ENCODE measurements around the gene LAIR2.
"Not testable (repeated sequence)": the region's sequence is repeated elsewhere in the genome, so short reads cannot be mapped to it uniquely, and the experiment has no call there.

LAIR2 gene

DNA sequence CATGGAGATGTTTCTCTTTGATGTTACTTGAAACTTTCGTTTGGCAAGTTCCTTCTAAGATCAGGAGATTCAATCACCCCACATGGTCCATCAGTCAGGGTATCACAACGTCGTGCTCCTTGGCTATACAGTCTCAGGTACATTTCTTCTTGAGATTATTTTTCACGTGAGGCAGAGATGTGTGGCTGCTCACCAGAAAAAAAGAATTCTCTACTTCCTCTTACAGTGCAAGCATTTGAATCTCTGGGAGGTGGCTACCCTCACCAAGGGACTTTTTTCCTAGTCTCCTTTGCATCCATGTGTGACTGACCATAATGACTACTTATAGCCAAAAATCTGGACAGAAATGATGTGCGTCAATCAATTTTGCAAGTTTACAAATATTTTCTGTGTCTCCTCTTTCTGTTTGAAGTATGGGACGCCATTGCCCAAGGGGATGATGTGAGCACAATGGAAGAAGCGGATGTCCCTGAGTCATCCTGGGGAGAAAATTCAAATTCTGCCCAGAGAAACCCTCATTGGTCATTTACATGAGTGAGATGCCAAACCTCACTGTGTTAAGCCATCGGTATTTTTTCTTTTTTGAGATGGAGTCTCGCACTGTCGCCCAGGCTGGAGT lies 8.6 kb upstream of the LAIR2 start:
- DNase-seq (ENCODE audit: low read depth, low spot score): no peak

DNA sequence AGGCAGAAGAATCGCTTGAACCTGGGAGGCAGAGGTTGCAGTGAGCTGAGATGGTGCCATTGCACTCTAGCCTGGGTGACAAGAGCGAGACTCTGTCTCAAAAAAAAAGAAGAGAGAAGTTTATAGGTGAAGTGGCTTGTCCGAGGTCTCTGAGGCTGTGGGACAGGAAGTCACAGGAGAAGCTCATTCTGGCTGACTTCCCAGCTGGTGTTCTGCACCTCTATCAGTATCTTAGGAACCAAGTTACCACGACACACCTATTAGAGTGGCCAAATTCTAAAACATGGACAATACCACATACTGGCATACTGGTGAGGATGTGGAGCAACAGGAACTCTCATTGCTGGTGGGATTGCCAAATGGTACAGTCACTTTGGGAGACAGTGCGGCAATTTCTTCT lies 7.3 kb upstream of the LAIR2 start:
- not testable (repeated sequence) for DNase-seq (ENCODE audit: low read depth, low spot score)

DNA sequence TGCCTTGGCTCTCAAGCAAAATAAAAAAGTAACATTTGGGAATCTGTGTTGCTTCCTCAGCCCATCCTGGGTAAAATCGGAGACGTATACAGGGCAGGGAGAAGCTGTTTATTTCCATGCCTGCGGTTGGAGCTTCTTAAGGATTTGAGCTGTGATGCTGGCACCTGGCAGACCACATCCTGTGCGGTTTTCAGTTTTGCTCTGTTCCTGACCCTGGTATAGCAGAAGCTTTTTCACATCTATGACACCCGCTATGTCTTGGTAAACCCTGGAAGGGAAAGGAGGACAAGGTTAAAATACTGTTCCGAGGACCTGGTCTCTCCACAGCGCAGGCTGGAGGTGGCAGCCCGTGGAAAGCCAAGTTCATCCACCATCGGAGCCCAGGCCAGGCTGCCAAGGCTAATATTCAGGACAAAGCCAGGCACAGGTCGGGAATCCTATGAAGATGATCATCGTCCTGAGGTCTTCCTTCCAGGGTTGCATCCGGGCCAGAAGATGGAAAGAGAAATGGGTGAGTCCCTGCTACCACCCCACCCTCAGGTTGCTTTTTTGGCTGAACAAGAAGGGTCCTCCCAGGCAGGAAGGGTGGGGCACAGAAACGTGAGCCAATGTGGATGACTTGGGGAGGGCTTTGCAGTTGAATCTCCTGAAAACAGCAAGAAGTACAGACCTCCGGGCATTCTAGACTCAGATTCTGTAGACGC lies 4.7 kb upstream of the LAIR2 start:
- not testable (repeated sequence) for DNase-seq (ENCODE audit: low read depth, low spot score)

DNA sequence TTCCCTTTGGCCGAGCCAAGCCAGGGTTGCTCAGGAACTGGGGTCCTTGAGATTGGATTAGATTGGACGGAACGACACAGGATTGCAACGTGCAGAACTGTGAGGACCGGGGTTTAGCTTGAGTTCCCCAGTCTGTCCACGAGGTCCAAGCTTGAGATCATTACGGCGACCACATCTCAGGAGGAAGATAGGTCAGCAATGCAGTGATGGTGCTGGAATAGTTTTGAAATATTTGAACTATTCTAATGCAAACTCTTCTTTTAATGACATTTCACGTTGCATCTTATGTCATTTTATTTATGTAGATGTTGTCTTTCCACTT lies 4.2 kb upstream of the LAIR2 start:
- DNase-seq (ENCODE audit: low read depth, low spot score): not testable (repeated sequence)

DNA sequence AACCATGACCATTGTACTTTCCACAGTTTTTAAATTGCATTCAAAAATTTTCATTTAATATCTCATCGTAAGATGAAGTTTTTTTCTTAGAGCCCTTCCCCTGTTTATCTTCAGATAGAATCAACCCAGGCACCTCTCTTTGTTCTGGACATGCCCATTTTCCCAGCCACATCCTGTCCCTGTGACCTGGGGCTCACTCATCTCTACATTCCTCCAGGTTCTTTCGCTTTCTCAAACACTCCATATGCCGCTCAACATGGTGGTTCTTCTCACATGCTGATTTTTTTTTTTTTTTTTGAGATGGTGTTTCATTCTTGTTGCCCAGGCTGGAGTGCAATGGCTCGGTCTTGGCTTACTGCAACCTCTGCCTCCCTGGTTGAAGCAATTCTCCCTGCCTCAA lies 2.9 kb downstream of the LAIR2 start:
- DNase-seq (ENCODE audit: low read depth, low spot score): not testable (repeated sequence)

DNA sequence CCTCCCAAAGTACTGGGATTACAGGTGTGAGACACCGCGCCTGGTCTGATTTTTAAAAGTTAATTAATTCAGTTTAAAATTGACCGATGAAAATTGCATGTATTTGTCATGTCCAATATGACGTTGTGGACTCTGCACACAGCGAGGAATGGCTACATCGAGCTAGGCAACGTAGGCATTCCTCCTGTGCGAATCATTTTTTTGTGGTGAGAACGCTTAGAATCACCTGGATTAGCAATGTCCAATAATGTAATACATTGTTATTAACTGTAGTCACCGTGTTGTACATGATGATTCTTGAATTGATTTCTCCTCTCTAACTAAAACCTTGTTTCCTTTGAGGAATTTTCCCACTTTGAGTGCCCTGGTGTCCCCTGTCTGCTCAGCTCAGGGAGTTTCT lies 3.4 kb downstream of the LAIR2 start:
- DNase-seq (ENCODE audit: low read depth, low spot score): no peak

DNA sequence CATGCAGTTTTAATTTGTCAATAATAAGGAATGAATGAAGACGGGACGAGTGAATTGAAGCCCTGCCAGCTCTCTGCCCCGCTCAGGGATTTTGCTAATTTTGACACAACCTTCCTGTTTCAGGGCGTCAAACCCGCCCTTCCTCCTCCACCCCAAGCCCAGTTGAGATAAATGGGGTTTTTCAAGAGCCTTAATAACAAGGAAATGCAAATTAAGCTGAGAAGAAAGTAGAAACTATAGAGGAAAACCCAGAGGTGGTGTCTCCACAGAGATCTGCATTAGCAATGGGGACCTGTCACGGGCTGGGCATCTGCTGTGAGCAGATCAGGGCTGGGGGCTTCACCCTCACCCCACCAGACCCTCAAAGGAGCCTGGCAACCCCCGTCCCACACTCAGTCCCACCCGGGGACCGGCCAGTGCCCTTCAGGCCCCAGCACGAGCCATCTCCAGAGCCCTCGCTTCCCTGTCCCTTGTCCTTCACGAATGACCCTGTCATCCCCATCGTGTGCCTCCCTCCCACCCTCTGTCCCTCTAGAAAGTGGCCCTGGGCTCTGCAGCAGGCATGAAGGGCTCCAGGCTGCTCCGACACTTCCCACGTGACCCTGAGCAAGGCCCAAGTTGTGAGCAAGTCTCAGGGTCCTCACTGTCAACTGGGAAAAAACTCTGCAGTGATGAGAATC lies 4.5 kb downstream of the LAIR2 start:
- DNase-seq (ENCODE audit: low read depth, low spot score): not testable (repeated sequence)

DNA sequence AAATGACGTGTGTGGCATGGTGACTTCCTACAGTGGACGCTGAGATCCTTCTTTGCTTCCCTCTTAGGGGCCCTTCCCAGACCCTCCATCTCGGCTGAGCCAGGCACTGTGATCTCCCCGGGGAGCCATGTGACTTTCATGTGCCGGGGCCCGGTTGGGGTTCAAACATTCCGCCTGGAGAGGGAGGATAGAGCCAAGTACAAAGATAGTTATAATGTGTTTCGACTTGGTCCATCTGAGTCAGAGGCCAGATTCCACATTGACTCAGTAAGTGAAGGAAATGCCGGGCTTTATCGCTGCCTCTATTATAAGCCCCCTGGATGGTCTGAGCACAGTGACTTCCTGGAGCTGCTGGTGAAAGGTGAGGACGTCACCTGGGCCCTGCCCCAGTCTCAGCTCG lies 5.2 kb downstream of the LAIR2 start:
- no peak for DNase-seq (ENCODE audit: low read depth, low spot score)

DNA sequence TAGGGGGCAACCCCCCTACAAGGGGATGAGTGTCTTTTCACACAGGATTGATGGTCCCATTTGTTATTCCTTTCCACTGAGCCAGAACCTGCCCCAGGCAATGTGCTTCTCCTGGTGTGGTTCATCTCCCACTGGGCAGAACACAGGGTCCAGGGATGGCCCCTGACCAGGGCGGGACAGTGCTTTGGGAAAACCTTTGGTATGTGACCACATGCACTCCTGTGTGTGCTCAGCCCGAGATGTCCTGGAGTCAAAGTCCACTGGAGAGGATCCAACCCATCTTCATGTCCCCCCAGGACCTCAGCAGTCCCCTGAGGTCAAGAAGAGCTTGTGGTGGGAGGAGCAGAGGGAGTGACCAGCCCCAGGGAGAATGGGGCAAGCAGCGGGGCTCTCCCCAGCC lies 5.9 kb downstream of the LAIR2 start:
- not testable (repeated sequence) for DNase-seq (ENCODE audit: low read depth, low spot score)

DNA sequence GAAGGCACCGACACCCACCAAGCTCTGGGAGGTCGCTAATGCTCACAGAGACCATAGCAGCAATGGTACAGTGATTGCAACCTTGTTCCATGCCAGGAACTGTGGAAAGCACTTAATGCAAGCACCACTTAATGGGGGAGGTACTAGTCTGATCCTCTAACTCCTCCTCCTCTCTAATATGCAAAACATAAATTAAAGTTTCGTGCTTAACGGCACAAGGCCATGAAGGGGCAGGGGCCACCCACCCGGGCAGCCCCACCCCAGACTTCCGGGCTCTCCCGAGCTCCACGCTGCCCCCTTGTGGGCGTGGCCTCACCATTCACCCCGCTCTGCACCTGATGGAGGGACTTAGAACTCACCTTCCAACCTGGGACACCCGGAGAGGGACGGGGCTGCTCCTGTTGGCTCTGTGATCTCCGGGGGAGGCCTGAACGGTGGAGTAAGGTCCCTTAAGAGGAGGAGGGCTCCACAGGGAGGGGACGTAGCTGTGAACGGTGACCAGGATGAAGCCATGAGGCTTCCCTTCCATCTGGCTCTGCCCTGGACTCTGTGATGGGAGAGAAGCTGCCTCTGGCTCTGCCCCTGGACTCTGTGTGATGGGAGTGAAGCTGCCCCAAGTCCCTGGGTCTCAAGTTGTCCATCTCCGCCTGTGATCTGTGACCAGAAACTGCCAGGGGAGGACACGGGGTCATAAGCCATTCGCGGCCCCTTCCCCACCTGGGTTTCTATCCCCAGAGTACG lies 6.7 kb downstream of the LAIR2 start:
- DNase-seq (ENCODE audit: low read depth, low spot score): not testable (repeated sequence)

DNA sequence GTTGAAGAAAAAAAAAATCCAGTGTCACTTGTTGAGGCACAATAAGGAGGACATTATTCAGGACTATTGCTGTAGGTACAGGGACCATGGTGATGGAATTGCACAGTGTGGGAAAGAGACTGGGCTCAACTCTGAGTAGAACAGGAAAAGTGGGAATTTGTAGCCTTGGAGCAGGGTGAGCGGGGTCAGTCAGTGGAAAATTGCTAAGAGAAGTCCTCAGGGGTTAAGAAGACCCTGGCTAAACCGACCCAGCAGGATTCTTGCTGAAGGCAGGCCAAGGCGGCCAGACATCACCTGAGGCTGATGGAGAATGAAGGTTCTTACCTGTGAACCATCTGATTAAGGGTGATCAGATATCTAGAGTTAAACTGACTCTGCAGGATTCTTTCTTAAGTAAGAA lies 12.5 kb downstream of the LAIR2 start:
- no peak for DNase-seq (ENCODE audit: low read depth, low spot score)

DNA sequence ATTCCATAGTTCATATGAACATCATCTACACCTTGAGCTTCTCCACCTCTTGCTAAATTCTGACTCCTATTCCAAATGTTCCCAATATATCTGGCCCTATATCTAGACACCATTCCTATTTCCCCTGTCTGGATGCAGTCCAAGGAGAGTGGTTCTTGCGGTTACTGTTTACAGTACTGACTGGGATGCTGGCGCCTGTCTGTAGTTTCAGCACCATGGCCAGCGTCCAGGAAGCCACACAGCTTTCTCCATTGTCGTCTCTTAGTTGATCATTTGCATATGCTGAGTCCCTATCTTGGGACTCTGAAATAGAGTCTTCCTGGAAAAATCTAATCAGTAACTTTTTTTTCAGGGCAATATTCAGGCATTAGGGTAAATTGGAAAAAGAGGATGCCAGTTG lies 14.9 kb downstream of the LAIR2 start:
- no peak for DNase-seq (ENCODE audit: low read depth, low spot score)

DNA sequence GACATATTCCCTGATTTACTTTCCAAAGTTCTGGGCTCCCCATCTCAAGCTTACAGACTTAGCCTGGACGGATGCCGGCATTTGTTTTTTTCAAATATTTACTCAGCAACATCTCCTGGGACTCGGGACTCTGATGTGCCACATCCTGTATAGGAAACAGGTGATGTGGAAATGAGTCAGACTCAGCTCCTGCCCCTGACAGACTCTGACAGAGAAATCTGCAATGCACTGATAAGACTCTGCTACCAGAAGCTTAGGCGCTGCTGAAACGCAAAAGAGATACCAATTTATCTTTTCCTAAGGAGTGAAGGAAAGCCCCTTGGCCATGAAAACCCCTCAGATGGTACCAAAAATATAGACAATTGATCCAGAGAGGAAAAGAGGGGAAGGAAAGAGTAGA lies 16.2 kb downstream of the LAIR2 start:
- DNase-seq (ENCODE audit: low read depth, low spot score): no peak

DNA sequence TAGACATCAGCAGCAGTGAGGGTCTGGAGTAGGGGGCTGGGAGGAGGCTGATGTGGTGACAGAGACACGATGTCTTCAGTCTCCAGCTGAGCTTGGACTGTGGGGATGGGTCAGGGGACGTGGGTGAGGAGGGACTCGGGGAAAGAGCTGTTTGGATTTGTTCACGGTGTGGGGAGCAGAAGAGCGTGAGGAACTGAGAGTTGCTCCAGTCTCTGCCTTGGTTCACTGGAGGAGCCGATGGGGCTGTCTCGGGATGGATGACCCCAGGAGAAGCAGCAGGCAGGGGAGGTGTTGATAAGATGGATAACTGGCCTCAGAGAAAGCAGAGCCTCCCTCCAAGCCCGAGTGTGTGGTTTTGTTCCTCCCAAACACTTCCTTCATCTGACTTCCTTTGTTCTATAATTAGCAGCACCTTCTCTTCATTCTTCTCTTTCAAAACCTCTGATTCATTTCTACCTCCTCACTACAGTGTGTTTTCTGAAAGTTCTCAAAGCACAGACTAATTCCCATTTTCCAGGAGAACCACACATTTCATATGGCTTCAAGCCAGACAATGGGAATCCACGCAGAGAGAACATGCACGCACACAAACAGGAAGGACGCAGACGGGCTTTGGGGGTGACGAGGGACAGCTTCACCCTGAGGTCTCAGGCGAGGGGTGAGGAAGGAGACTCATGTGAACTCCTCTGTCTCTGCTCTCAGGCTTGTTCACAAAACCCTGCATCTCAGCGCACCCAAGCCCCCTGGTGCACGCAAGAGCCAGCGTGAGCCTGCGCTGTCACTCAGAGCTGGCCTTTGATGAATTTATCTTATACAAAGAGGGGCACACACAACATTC lies 18.6 kb downstream of the LAIR2 start:
- no peak for DNase-seq (ENCODE audit: low read depth, low spot score)

DNA sequence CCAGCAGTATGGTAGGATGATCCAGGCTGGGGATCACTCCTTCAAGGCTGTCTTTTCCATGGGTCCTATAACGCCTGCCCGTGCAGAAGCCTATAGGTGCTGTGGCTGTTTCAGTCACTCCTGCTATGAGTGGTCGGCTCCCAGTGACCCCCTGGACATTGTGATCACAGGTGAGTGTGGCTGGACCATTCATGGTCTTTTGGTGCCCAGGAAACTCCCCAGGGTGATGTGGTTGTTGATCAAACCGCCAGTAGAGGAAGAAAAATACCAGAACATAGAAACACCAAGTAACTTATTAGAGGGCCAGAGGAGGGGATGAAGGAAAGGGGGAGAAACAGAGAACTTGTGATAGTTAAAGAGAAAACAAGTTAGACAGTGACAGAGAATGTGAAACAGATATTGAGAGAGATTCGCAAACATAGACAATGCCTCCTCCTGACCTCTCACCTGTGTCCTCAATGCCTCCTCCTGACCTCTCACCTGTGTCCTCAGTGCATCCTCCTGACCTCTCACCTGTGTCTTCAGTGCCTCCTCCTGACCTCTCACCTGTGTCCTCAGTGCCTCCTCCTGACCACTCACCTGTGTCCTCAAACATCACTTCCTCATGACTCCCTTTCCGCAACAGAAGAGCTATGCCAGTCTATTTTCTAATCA lies 19.4 kb downstream of the LAIR2 start:
- DNase-seq (ENCODE audit: low read depth, low spot score): no peak

DNA sequence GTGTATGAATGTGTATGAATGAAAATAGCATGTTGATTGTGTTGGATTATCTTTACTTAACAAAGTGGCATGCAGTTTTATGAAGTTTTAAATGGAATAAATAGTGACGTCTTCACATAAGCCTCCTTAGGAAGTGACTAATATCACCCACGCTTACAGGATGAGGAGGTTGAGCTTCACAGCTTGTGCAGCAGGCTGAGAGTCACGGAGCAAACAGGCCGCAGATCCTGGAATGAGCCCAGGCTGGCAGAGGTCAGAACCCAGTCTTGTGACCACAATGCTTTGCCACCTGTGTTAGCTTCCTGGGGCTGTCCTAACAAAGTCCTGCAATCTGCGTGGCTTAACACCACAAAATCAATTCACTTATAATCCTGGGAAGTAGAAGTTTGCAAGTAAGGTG lies 20.8 kb downstream of the LAIR2 start:
- DNase-seq (ENCODE audit: low read depth, low spot score): no peak

DNA sequence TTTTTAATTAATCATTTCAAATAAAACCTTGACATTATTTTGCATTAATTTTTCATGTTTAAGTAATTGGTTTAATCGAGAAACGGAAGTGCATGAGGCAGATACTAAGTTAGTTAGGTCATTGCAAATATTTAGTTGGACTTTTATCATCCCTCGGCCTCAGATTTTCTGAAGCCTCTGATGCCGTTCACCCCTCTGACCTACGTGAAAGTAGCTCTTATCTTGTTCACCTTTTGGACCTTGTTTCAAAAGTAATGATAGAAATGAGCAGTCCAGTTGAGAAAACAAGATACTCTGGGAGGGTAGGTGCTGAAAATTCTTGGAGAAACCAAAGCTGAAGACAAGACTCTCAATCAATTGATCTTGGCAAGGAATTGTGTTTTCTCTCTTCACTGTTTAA lies 23.0 kb downstream of the LAIR2 start:
- no peak for DNase-seq (ENCODE audit: low read depth, low spot score)

DNA sequence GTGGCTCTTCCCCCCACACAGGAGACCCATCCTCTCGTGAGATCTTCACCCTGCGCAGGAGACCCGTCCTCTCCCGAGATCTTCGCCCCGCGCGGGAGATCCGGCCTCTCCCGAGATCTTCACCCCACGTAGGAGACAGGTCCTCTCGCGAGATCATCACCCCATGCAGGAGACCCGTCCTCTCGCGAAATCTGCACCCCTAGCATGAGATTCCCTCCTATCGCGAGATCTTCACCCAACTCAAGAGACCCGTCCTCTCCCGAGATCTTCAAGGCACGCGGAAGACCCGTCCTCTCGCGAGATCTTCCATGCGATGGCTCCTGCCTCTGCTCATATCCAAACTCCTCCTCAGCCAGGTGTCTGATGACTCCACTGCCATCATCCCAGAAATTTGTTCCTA lies 24.3 kb downstream of the LAIR2 start:
- no peak for DNase-seq (ENCODE audit: low read depth, low spot score)

DNA sequence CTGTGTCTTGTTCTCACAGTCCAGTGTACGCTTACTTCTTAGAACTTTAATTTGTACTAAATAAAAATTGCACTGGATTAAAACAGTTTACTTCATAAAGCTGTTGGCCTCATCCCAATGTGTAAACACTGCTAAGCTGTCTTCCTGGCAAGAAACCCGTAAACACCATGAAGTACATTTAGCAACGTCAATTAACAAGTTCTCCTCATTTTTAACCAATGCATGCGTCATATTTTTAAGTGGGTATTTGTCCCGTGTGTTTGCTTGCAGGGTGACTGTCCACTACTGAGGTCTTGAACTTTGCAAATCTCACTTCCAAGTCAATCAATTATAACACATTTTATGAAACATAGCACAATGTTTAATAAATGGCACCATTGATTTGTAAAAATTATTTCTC lies 28.2 kb downstream of the LAIR2 start:
- DNase-seq (ENCODE audit: low read depth, low spot score): no peak

DNA sequence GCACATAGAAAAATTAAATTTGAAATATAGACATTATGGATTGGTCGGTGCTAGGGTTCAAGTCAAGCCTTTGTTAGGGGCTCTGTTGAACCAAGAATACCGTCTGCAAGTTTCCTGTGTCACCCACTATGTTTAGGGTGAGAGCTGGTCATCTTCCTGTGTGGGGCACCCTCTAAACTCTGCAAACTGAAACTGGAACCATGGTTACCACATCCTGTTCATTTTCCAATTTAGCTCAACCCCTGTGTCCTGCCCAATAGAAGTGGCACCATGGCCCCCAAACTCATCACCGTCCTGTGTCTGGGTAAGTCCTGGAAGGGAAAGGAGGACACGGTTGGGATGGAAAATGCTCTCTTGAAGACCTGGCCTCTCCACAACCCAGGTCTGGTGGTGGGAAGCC lies 29.9 kb downstream of the LAIR2 start:
- DNase-seq (ENCODE audit: low read depth, low spot score): no peak

DNA sequence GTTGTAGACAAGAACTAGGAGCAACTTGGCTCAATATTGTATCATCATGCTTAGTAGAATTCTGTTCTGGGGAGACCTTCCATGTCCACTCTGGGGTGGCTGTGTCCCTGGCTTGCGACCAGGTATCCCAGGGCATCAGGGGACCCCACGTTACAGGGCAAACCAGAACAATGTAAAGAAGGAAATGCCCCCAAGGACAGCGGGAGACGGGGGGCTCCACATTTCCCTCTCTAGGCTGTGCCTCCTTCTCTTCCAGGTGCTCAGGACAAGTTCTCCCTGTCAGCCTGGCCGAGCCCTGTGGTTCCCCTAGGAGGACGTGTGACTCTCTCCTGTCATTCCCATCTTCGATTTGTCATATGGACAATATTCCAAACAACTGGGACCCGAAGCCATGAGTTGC lies 30.8 kb downstream of the LAIR2 start:
- no peak for DNase-seq (ENCODE audit: low read depth, low spot score)

All from brain pericyte (primary cell).